K562 (cell line): ENCODE data around the gene MECP2. TPM values are rescaled to one million over a fixed set of nuclear protein-coding genes. Genes with fewer than 3 reads are reported as not detected.

Experiments
- ATAC-seq: fragments of 200-7000 bp; cut with Tn5 transposase; 3 replicates; pipeline ENCODE4 v1.9.1; 2020; ENCODE audit warnings: moderate library complexity
- BruUV-seq: library from RNA; stranded (reverse); fragments of 400-500 nt; replicated peaks from 2 replicates; lab custom pipeline; 2021; lab: Mats Ljungman, UMichigan
- CTCF ChIA-PET: fragments of 300-600 bp; formaldehyde crosslinking; extraction: SDS; loops from one replicate; lab custom pipeline; 2021; ENCODE audit warnings: low intra/inter-chr PET ratio; lab: Yijun Ruan, JAX
- POLR2A ChIA-PET: fragments of 300-600, 350-650 bp; sonication (Branson Sonifier 250); formaldehyde crosslinking; extraction: SDS; loops from one replicate; lab custom pipeline; 2021; ENCODE audit warnings: antibody characterized with exemption, inconsistent platforms; lab: Yijun Ruan, JAX
- DNase-seq, 4 experiments: peaks; one replicate each; pipeline versions ENCODE4 v3.0.0 to v3.0.0-alpha.2; 2011 to 2018; ENCODE audit warnings: low spot score in 3 of 4, mixed read lengths in 3 of 4; ENCODE audit errors: extremely low read depth in 1 of 4
- FAIRE-seq: peaks from 2 replicates; lab custom pipeline; 2011; peaks lifted over from hg19 to GRCh38; lab: Jason Lieb, UNC
- H2AFZ ChIP-seq: 2 replicates; pipeline ENCODE4 v1.6.0; 2011; ENCODE audit warnings: low read depth, low read length, control low read depth, inconsistent platforms
- H3K27ac ChIP-seq: fragments of 200-600 bp; 3 replicates; pipeline ENCODE4 v1.8.0; 2011; ENCODE audit warnings: low read depth, mild to moderate bottlenecking, control low read depth, inconsistent platforms, low read length, moderate library complexity, mixed read lengths; ENCODE audit errors: extremely low read depth
- H3K27me3 ChIP-seq, 2 experiments: fragments of 300-600 bp in 1 of 2; 2 replicates in 1 of 2; 3 replicates in 1 of 2; pipeline versions ENCODE4 v1.6.0 to v1.8.0; 2011; ENCODE audit warnings: inconsistent platforms in 2 of 2, low read length in 2 of 2, mild to moderate bottlenecking in 1 of 2, mixed read lengths in 1 of 2, moderate library complexity in 1 of 2; ENCODE audit not compliant: control insufficient read depth in 2 of 2, insufficient read depth in 2 of 2
- H3K36me3 ChIP-seq: fragments of 300-600 bp; 3 replicates; pipeline ENCODE4 v1.8.0; 2011; ENCODE audit warnings: mild to moderate bottlenecking, low read length, inconsistent platforms; ENCODE audit not compliant: control insufficient read depth, insufficient read depth
- H3K4me1 ChIP-seq, 2 experiments: fragments of 200-600 bp in 1 of 2; replicated peaks in 1 of 2; 2 replicates in 1 of 2; 3 replicates in 1 of 2; pipeline versions ENCODE4 v1.5.1 to v1.8.0; 2011; ENCODE audit warnings: inconsistent platforms in 2 of 2, low read length in 2 of 2, mild to moderate bottlenecking in 1 of 2, mixed read lengths in 1 of 2, moderate library complexity in 1 of 2; ENCODE audit not compliant: control insufficient read depth in 2 of 2, insufficient read depth in 2 of 2
- H3K4me2 ChIP-seq: 2 replicates; pipeline ENCODE4 v1.6.1; 2011; ENCODE audit warnings: low read length, control low read depth, inconsistent platforms, mixed read lengths; ENCODE audit not compliant: insufficient read depth
- H3K4me3 ChIP-seq: fragments of 200-600 bp; sonication (generic), shearing (Covaris generic); 2 replicates; pipeline ENCODE4 v1.5.1; 2016; ENCODE audit warnings: control low read depth, inconsistent platforms
- H3K79me2 ChIP-seq: fragments of 200-600 bp; 3 replicates; pipeline ENCODE4 v1.8.0; 2011; ENCODE audit warnings: low read length, inconsistent platforms; ENCODE audit not compliant: control insufficient read depth, insufficient read depth
- H3K9ac ChIP-seq, 2 experiments: 2 replicates each; pipeline versions ENCODE4 v1.6.0 to v1.6.1; 2011; ENCODE audit warnings: low read depth in 2 of 2, low read length in 2 of 2, control low read depth in 1 of 2, inconsistent platforms in 1 of 2, mild to moderate bottlenecking in 1 of 2, mixed read lengths in 1 of 2; ENCODE audit not compliant: insufficient read depth in 1 of 2
- H3K9me1 ChIP-seq: one replicate; pipeline ENCODE4 v1.6.0; 2011; ENCODE audit warnings: inconsistent platforms, mild to moderate bottlenecking, low read length, moderate library complexity; ENCODE audit not compliant: control insufficient read depth, insufficient read depth
- H3K9me3 ChIP-seq: replicated peaks from 2 replicates; pipeline ENCODE4 v1.5.1; 2011; ENCODE audit warnings: low read depth, low read length, inconsistent platforms; ENCODE audit not compliant: control insufficient read depth, insufficient read depth
- H4K20me1 ChIP-seq: replicated peaks from 2 replicates; pipeline ENCODE4 v1.6.1; 2011; ENCODE audit warnings: low read length, inconsistent platforms, mixed read lengths; ENCODE audit not compliant: control insufficient read depth, insufficient read depth
- ARNT ChIP-seq, 2 experiments: fragments of 450-650 bp; IDR thresholded peaks; 2 replicates each; pipeline ENCODE4 v1.6.1; 2016; ENCODE audit warnings: mild to moderate bottlenecking in 1 of 2
- FOSL1 ChIP-seq: fragments of 200-800 bp; sonication (Bioruptor generic); conservative IDR thresholded peaks from 2 replicates; pipeline ENCODE4 v1.6.1; 2016; ENCODE audit warnings: missing genetic modification characterization, missing compliant biosample characterization
- KAT8 ChIP-seq: fragments of 450-650 bp; IDR thresholded peaks from 2 replicates; pipeline ENCODE4 v1.6.1; 2016; ENCODE audit warnings: low read depth, mild to moderate bottlenecking
- MCM2 ChIP-seq: fragments of 450-650 bp; IDR thresholded peaks from 2 replicates; pipeline ENCODE4 v1.6.1; 2017; ENCODE audit warnings: low read depth, mild to moderate bottlenecking
- PATZ1 ChIP-seq: fragments of 250-450 bp; sonication (Bioruptor Pico); IDR thresholded peaks from 2 replicates; pipeline ENCODE4 v1.5.0; 2020; ENCODE audit warnings: mild to moderate bottlenecking, borderline replicate concordance
- PCBP1 ChIP-seq: fragments of 200-400 bp; formaldehyde crosslinking; IDR thresholded peaks from 2 replicates; pipeline ENCODE4 v1.6.1; 2018; ENCODE audit warnings: mild to moderate bottlenecking, low read depth, low read length; ENCODE audit not compliant: poor library complexity, severe bottlenecking
- RBBP5 ChIP-seq: fragments of 200-600 bp; sonication (generic); IDR thresholded peaks from 2 replicates; pipeline ENCODE4 v1.6.1; 2012; ENCODE audit warnings: borderline replicate concordance, mild to moderate bottlenecking, low read length, control low read depth, inconsistent platforms; ENCODE audit not compliant: insufficient read depth, poor library complexity, severe bottlenecking
- RFX5 ChIP-seq: IDR thresholded peaks from 2 replicates; pipeline ENCODE4 v1.6.1; 2011; ENCODE audit warnings: low read depth, mild to moderate bottlenecking, improper control_type of control experiment, low read length
- SRF ChIP-seq, 2 experiments: fragments of 250-450, 450-650 bp in 1 of 2; sonication (Bioruptor Pico) in 1 of 2; sonication (generic) in 1 of 2; formaldehyde crosslinking; IDR thresholded peaks; 2 replicates each; pipeline versions ENCODE4 v1.5.0 to v1.5.1; 2020 to 2022; ENCODE audit warnings: mild to moderate bottlenecking in 1 of 2, missing genetic modification reagents in 1 of 2
- TAF9B ChIP-seq: fragments of 450-650 bp; IDR thresholded peaks from 2 replicates; pipeline ENCODE4 v1.6.1; 2018; ENCODE audit warnings: mild to moderate bottlenecking; ENCODE audit not compliant: partially characterized antibody
- TCF7L2 ChIP-seq: fragments of 150-350 bp; IDR thresholded peaks from 2 replicates; pipeline ENCODE4 v1.6.1; 2016; ENCODE audit warnings: low read depth, mild to moderate bottlenecking, low read length, moderate library complexity
- TFAM ChIP-seq: fragments of 250-450 bp; sonication (Bioruptor Pico); conservative IDR thresholded peaks from 2 replicates; pipeline ENCODE4 v1.5.0; 2021; ENCODE audit warnings: mild to moderate bottlenecking, moderate library complexity
- THAP12 ChIP-seq: fragments of 250-450 bp; sonication (Bioruptor Pico); IDR thresholded peaks from 2 replicates; pipeline ENCODE4 v1.9.0; 2021; ENCODE audit warnings: mild to moderate bottlenecking, inconsistent platforms
- ZBTB17 ChIP-seq: fragments of 450-650 bp; formaldehyde crosslinking; IDR thresholded peaks from 2 replicates; pipeline ENCODE4 v1.4.0; 2020; ENCODE audit warnings: mild to moderate bottlenecking
- WGBS: fragments of 100-300 bp; shearing (Covaris generic); methylation state at CpG from one replicate; pipeline ENCODE4 v1.1.6; 2016; ENCODE audit warnings: low coverage, mixed read lengths; ENCODE audit not compliant: insufficient coverage; ENCODE audit errors: missing lambda C conversion rate; 5-methylcytosine and 5-hydroxymethylcytosine counted together
- in situ Hi-C: fragments of 300-500 bp; cut with MboI; formaldehyde crosslinking; loops from 4 replicates; pipeline ENCODE4 v1.15.0; 2018; ENCODE audit warnings: inconsistent platforms, mixed read lengths
- intact Hi-C: fragments of 100-400 bp; cut with micrococcal nuclease; formaldehyde crosslinking; loops from 2 replicates; pipeline ENCODE4 v1.14.2; 2022
- polyA plus RNA-seq, 8 experiments: library from polyadenylated mRNA; depleted of rRNA in 4 of 8; stranded (reverse) in 5 of 8; unstranded in 3 of 8; fragments of >200 nt; fragmentation: Nextera tagmentation in 2 of 8; fragmentation: Illumina TruSeq in 1 of 8; extraction: Ambion mirVana in 2 of 8; extraction: Trizol in 1 of 8; gene quantifications; 2 replicates each; pipeline versions ENCODE4 v1.2.1 to v1.2.3, GENCODE V29; 2011 to 2014; ENCODE audit warnings: inconsistent platforms in 1 of 8, missing spikeins in 1 of 8
- total RNA-seq, 7 experiments: library from RNA; depleted of rRNA in 6 of 7; stranded (reverse); fragments of >200 nt in 6 of 7; fragmentation: Illumina TruSeq in 2 of 7; extraction: Trizol in 2 of 7; gene quantifications; 2 replicates each; pipeline versions ENCODE4 v1.2.1 to v1.2.3, GENCODE V29; 2011 to 2021; ENCODE audit warnings: low replicate concordance in 1 of 7
- TF ChIP-seq, protein P1 (sequence below): fragments of 450-650 bp; IDR thresholded peaks from 2 replicates; pipeline ENCODE4 v1.6.1; 2014; ENCODE audit warnings: low read depth, mild to moderate bottlenecking, moderate library complexity, borderline replicate concordance

MECP2 gene
- total and polyA plus RNA-seq, 9 of the 15 experiments (the other 6 are each of a cell fraction or from before 2014, with no cell fraction given): 2.1 to 50.9 (median 30.5) TPM

DNA sequence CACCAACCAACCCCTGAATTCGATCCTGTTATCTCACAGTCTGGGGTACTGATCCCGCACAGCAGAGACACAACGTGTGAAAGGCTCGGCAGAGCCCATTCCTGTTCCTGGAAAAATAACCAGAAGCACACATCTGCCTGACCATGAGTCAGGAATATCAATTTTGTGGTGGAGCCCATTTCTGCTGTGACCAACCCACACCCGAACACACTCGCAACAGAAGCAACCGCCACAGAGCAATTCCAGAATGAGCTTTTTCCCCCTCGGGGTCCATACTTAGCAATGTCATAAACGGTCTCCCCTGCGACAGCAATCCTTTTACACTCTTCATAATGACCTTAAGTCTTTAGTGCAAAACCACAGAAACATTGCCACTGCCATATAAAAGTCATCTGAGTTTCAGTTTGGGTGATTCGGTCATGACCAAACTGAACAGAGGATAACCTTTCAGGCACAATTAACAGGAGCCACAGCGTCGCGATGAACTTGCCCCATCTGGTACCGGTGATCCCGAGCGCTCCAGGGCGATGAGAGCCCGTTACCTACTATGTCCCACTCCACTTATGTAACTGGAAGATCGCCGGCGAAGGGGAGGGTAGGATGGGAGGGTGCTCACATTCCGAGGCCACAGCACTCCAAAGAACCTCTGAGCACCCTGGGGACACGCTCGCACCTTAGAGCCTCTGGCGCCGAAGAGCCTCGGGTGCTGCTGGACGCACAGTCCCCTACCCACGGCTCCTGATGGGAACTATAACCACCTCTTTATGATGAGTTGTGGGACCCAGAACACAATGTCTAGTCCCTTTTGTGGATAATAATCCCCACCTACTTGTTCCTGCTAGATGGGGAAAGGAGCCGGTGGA is 1.1 kb downstream of the MECP2 start:
- Histone ChIP-seq H3K4me3 (peak overlapping the region; percentile 87), H3K36me3 (peaks cover 25% of the 10 kb centered on the region; the same call in 2 of the 3 replicates), H2AFZ (peak overlapping the region; percentile 59; the same call in 1 of the 2 replicates), H4K20me1 (peaks cover 28% of the 10 kb centered on the region), H3K9ac (peak overlapping the region; percentile 85 to 96), H3K9me1 (peaks cover 2% of the 10 kb centered on the region), H3K9me3 (no peaks in the 10 kb centered on the region), H3K79me2 (peaks cover 55% of the 10 kb centered on the region), H3K27ac (peak overlapping the region; percentile 93), H3K4me1 (peaks cover 18 to 39% of the 10 kb centered on the region in 2 experiments), H3K4me2 (peak overlapping the region; percentile 86), H3K27me3 (no peaks in the 10 kb centered on the region)
- intact Hi-C loops: loop anchor here (2.0 kb wide), 1 partner anchor 28 kb away; no protein-coding TSS in a partner anchor
- BruUV-seq: TSS peak; percentile 48
- ChIA-PET CTCF (no interaction called here), POLR2A (interaction anchor here (0.6 to 2.4 kb wide), 2 partner anchors 13 to 30 kb away, joined by 4 to 11 read pairs; no protein-coding TSS in a partner anchor)
- in situ Hi-C loops: no loop called here
- ATAC-seq (peak; percentile 38), DNase-seq (peak; percentile 21 to 42 (median 32)), FAIRE-seq (no peak)
- under 1% methylated on average over 25 of the region's 31 CpGs for WGBS
- TF ChIP-seq THAP12 (CRISPR knock-in tag) (no peak), PCBP1 (no peak), RBBP5 (peak; percentile 41), RFX5 (no peak), ZBTB17 (CRISPR knock-in tag) (no peak), ARNT (IDR thresholded peaks at IDR 0.05) (no peak), TFAM (CRISPR knock-in tag) (no peak), PATZ1 (CRISPR knock-in tag) (no peak), TCF7L2 (no peak), MCM2 (no peak), KAT8 (no peak), TAF9B (no peak), FOSL1 (tag) (peak; percentile 23; the same call in 1 of the 2 replicates), SRF (CRISPR knock-in tag; IDR thresholded peaks at IDR 0.05) (no peak)
- TF ChIP-seq, protein P1, sequence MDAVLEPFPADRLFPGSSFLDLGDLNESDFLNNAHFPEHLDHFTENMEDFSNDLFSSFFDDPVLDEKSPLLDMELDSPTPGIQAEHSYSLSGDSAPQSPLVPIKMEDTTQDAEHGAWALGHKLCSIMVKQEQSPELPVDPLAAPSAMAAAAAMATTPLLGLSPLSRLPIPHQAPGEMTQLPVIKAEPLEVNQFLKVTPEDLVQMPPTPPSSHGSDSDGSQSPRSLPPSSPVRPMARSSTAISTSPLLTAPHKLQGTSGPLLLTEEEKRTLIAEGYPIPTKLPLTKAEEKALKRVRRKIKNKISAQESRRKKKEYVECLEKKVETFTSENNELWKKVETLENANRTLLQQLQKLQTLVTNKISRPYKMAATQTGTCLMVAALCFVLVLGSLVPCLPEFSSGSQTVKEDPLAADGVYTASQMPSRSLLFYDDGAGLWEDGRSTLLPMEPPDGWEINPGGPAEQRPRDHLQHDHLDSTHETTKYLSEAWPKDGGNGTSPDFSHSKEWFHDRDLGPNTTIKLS: no peak
